ENCODE results near the gene MAP2K5.

MAP2K5 gene

DNA sequence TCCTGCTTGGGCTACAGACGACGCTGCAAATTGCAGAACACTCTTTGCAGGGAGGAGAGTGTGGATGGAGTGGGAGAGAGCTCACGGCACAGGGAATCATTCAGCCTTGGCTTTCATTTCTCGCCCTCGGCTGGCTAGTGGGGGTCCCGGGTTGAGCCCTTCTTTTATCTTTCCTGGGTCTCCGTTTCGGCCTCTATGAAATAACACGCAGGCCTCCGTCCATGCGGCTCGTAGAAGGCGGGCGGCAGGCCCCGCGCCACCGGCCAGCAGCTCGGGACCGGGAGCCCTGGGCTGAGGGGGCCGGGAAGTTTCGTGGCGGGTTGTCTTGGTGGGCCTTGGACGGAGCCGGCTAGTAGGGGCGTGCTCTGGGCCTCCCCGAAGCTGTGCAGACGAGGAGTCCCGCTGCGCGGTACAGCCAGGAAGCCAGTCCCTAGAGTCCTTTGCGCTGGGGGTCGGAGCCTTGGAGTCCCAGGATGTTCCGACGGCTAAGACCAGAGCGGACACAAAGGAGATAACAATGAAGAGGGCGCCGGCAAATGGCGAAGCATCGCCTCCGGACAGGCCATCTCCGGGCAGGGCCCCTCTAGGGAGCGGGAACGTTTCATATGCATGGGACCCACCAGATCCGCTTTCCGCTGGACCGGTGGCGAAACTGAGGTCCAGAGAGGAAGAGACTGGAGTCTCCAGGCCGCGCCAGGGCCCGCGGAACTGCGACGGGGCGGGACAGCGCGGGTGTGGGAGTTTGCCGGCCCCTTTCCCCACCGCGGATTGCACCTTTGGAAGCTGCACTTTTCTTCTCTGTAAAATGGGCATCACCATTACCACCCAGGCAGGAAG is 293.0 kb downstream of the MAP2K5 start:
- H3K27ac ChIP-seq = no peak overlapping the region
- H3K36me3 ChIP-seq = no peaks in the 10 kb centered on the region
- DNase-seq = peak; percentile 37
- peaks cover 43% of the 10 kb centered on the region for H3K27me3 ChIP-seq (ENCODE audit: insufficient read depth, low read depth, severe bottlenecking)
- H3K4me3 ChIP-seq (ENCODE audit: low read depth, low read length) = peak overlapping the region; percentile 42
- H3K9me3 ChIP-seq (ENCODE audit: severe bottlenecking) = no peaks in the 10 kb centered on the region
- no peak for TF ChIP-seq CTCF (IDR thresholded peaks at IDR 0.05; ENCODE audit: low read depth, low read length)

- Histone ChIP-seq H3K27me3 (ENCODE audit: insufficient read depth, low read depth, severe bottlenecking) (peaks cover 43% of the 10 kb centered on the region), H3K4me3 (ENCODE audit: low read depth, low read length) (peak overlapping the region; percentile 42), H3K36me3 (no peaks in the 10 kb centered on the region), H3K9me3 (ENCODE audit: severe bottlenecking) (no peaks in the 10 kb centered on the region), H3K27ac (no peak overlapping the region)
- DNase-seq = no peak
- no peak for TF ChIP-seq CTCF (IDR thresholded peaks at IDR 0.05; ENCODE audit: low read depth, low read length)
Measured at GRCh38 chr15:67836134-67836455, 293.6 kb downstream of the MAP2K5 start.

DNA sequence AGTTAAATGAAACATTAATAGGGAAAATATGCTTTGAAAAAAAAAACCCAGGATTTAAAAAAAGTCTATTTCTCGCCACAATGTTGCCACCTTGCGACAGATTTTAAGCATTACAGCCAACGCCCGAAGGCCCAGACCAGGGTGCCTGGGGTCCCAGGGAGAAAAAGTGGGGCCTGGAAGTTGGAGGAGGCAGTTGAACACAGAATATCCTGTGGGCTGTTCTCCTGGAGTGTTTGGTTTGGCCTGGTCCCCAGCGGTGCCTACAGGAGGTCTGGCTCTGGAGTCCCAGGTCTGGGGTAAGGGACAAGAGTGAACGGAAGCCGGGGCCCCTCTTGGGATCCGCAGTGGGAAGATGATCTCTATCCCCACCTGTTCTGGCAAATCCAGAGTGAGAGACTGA is 294.0 kb downstream of the MAP2K5 start:
- DNase-seq = peak; percentile 48
- no peak overlapping the region for H3K27ac ChIP-seq

GRCh38 chr15:67836955-67837354 is 294.5 kb downstream of the MAP2K5 start:
- Histone ChIP-seq H3K27me3 (ENCODE audit: insufficient read depth, low read depth, severe bottlenecking) (peaks cover 43% of the 10 kb centered on the region), H3K27ac (no peak overlapping the region), H3K4me3 (ENCODE audit: low read depth, low read length) (no peak overlapping the region)

More for the DNA sequence above, 294.0 kb downstream of the MAP2K5 start:
- Histone ChIP-seq H3K4me3 (ENCODE audit: low read depth, low read length) (peak overlapping the region; percentile 42), H3K27me3 (ENCODE audit: insufficient read depth, low read depth, severe bottlenecking) (peaks cover 43% of the 10 kb centered on the region), H3K9me3 (ENCODE audit: severe bottlenecking) (no peaks in the 10 kb centered on the region), H3K36me3 (no peaks in the 10 kb centered on the region)
- peak; percentile 45 for TF ChIP-seq CTCF (IDR thresholded peaks at IDR 0.05; ENCODE audit: low read depth, low read length)

GRCh38 chr15:67838789-67839332 is 296.4 kb downstream of the MAP2K5 start:
- Histone ChIP-seq H3K36me3 (no peaks in the 10 kb centered on the region), H3K27ac (no peak overlapping the region), H3K4me3 (ENCODE audit: low read depth, low read length) (peak overlapping the region; percentile 95), H3K27me3 (ENCODE audit: insufficient read depth, low read depth, severe bottlenecking) (peaks cover 24% of the 10 kb centered on the region), H3K9me3 (ENCODE audit: severe bottlenecking) (no peaks in the 10 kb centered on the region)
- DNase-seq = peak; percentile 35
- TF ChIP-seq CTCF (IDR thresholded peaks at IDR 0.05; ENCODE audit: low read depth, low read length) = no peak

More at GRCh38 chr15:67836955-67837354, 294.5 kb downstream of the MAP2K5 start:
- H3K36me3 ChIP-seq = no peaks in the 10 kb centered on the region
- H3K9me3 ChIP-seq (ENCODE audit: severe bottlenecking) = no peaks in the 10 kb centered on the region
- DNase-seq = no peak
- no peak for TF ChIP-seq CTCF (IDR thresholded peaks at IDR 0.05; ENCODE audit: low read depth, low read length)
